GM03348 (cell line): Measurements from ENCODE around the gene WDR7.

Experiments
- DNase-seq: peaks from one replicate; pipeline ENCODE4 v3.0.0; 2012; ENCODE audit warnings: low spot score

The WDR7 gene

GRCh38 chr18:56937874-56938430 lies 286.8 kb downstream of the WDR7 start:
- no peak for DNase-seq

GRCh38 chr18:56945171-56946083 lies 294.3 kb downstream of the WDR7 start:
- no peak for DNase-seq

- DNase-seq: no peak
Measured at GRCh38 chr18:56947236-56947635, 296.1 kb downstream of the WDR7 start.

GRCh38 chr18:56952026-56952425 lies 300.9 kb downstream of the WDR7 start:
- no peak for DNase-seq

GRCh38 chr18:56953428-56954198 lies 302.5 kb downstream of the WDR7 start:
- DNase-seq: no peak

- DNase-seq: no peak
Measured at GRCh38 chr18:56955490-56955889, 304.3 kb downstream of the WDR7 start.

GRCh38 chr18:56959120-56959519 lies 308.0 kb downstream of the WDR7 start:
- DNase-seq: no peak

- no peak for DNase-seq
Measured at GRCh38 chr18:56962322-56962721, 311.2 kb downstream of the WDR7 start.

- DNase-seq: no peak
Measured at GRCh38 chr18:56967035-56967434, 315.9 kb downstream of the WDR7 start.

- DNase-seq: peak; percentile 3
Measured at GRCh38 chr18:56973487-56973886, 322.3 kb downstream of the WDR7 start.

GRCh38 chr18:56974141-56974540 lies 323.0 kb downstream of the WDR7 start:
- no peak for DNase-seq

- no peak for DNase-seq
Measured at GRCh38 chr18:56975276-56975675, 324.1 kb downstream of the WDR7 start.

GRCh38 chr18:56977309-56977708 lies 326.1 kb downstream of the WDR7 start:
- no peak for DNase-seq

GRCh38 chr18:56977771-56978170 lies 326.6 kb downstream of the WDR7 start:
- DNase-seq: no peak

GRCh38 chr18:56980151-56980550 lies 329.0 kb downstream of the WDR7 start:
- DNase-seq: no peak

GRCh38 chr18:56982766-56983165 lies 331.6 kb downstream of the WDR7 start:
- DNase-seq: no peak

- DNase-seq: no peak
Measured at GRCh38 chr18:56983275-56983992, 332.3 kb downstream of the WDR7 start.

GRCh38 chr18:56984731-56985130 lies 333.6 kb downstream of the WDR7 start:
- DNase-seq: no peak

- no peak for DNase-seq
Measured at GRCh38 chr18:56986829-56987228, 335.7 kb downstream of the WDR7 start.

GRCh38 chr18:56987236-56987635 lies 336.1 kb downstream of the WDR7 start:
- no peak for DNase-seq

- no peak for DNase-seq
Measured at GRCh38 chr18:56988022-56988421, 336.9 kb downstream of the WDR7 start.

- DNase-seq: no peak
Measured at GRCh38 chr18:56990678-56991077, 339.5 kb downstream of the WDR7 start.
